Measurements from ENCODE around the gene MORF4L2.

The MORF4L2 gene

GRCh38 chrX:103631145-103631544, 55.4 kb downstream of the MORF4L2 start:
- DNase-seq = no peak

DNA sequence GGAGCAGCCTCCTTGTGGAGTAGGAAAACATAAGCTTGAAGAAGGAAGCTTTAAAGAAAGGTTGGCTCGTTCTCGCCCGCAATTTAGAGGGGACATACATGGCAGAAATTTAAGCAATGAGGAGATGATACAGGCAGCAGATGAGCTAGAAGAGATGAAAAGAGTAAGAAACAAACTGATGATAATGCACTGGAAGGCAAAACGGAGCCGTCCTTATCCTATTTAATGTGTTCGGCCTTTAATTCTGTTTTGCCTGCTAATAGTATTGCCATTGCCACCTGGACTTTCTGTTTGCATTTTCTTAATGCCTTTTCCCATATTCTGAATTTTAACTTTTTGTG, 56.4 kb downstream of the MORF4L2 start:
- DNase-seq = peak in 1 of 2 experiments; percentile 23

- DNase-seq = no peak
Observed at GRCh38 chrX:103629318-103630170, 57.0 kb downstream of the MORF4L2 start.

DNA sequence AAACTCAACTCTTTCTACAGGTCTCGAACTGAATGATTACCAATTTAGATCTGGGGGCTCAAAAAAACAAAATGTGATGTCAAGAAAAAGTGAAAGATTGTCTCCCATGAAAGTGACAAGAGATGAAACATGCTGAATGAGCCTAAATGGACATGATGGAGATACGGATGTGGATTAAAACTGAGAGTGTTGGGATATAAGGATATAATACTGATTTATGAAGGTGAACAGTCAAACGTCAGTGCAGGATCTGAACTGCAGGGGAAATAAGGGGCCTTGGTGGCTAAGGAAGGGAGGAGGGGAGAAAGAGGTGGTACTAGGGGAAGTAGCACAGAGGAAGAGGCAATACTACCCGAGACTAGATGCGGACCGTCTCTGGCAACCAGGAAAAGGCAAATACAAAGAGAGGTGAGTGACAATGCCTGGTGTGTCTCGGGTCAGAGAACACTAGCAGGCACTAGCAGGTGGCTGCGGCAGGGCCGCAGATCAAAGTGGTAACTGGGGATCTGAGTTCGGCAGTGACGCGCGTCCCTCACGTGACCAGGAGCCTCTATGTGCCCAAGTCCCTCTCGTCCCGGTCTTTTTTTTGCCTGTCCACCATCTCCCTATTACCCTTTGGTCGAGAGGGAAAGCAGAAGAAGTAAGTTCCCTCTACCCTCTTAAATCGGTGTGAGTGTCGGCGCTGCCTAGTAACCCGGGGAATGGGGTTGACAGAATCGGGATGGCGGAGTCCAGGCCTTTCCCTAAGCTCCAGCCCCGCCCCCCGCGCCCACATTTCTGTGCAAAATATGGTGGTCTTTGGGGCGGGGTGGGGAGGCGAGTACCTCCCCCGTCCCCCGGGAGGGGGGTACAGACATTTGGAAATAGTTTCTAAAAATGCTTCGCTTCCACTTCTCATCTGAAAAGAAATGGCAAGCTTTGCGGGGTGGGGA, 57.8 kb downstream of the MORF4L2 start, which contains the start of gene TCEAL1:
Gene TCEAL1 (plus strand): TSS at position 590 of the 932 bp plus-strand sequence. CDS start 942 bp downstream, outside the sequence.
- peak; percentile 12 to 14 for DNase-seq

DNA sequence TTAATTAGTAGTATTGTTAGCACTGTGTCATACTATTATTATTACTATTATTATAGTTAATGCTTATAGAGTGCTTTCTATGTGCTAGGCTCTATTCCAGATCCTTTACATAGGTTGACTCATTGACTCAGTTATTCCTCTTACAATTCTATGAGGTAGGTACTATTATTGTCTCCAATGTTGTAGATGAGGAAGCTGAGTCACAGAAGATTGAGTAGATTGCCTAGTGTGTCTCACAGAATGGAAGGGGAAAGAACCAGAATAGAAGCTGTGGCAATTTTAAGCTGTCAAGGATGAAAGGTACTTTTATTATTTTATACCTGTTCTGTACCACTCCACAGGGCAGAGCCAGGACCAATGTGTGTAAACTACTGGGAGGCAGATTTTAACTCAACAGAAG, 59.6 kb downstream of the MORF4L2 start:
- no peak for DNase-seq

Data from AML-193 (cell line).